Vagina (tissue), 2 donors: Measurements from ENCODE around the gene PRDM15.

Source experiments
- CTCF ChIP-seq, 3 experiments: fragments of 450-650 bp in 2 of 3; fragments of 200-600 bp in 1 of 3; sonication (generic) in 1 of 3; IDR thresholded peaks; one replicate each; pipeline ENCODE4 v1.5.1; 2017 to 2019; ENCODE audit warnings: antibody characterized with exemption in 3 of 3, mild to moderate bottlenecking in 2 of 3, moderate library complexity in 2 of 3
- POLR2A ChIP-seq, 2 donors: fragments of 450-650 bp; IDR thresholded peaks; one replicate each; pipeline ENCODE4 v1.6.1; 2017; ENCODE audit warnings: antibody characterized with exemption in 2 of 2, mild to moderate bottlenecking in 2 of 2, moderate library complexity in 2 of 2
- POLR2AphosphoS5 ChIP-seq, 2 donors: sonication (generic); formaldehyde crosslinking; IDR thresholded peaks; one replicate each; pipeline ENCODE4 v1.9.0; 2017; ENCODE audit warnings: antibody characterized with exemption in 2 of 2, mild to moderate bottlenecking in 2 of 2, low read depth in 1 of 2; ENCODE audit not compliant: insufficient read depth in 1 of 2

GRCh38 chr21:41768437-41769042 is 110.6 kb downstream of the PRDM15 start:
- TF ChIP-seq POLR2AphosphoS5 (IDR thresholded peaks at IDR 0.05; ENCODE audit: insufficient read depth in 1 of 2, low read depth in 1 of 2) = no peak
- no peak for TF ChIP-seq CTCF (IDR thresholded peaks at IDR 0.05)
- TF ChIP-seq POLR2A (IDR thresholded peaks at IDR 0.05) = no peak
